Measurements from ENCODE around the gene NPIPB8. TPM values are rescaled to one million over a fixed set of nuclear protein-coding genes. Genes with fewer than 3 reads are reported as not detected.

NPIPB8 gene
- total and polyA plus RNA-seq, 2 of the 13 experiments (the other 11 are each of a cell fraction or from before 2014, with no cell fraction given), result 0.49 to 2.3 TPM

DNA sequence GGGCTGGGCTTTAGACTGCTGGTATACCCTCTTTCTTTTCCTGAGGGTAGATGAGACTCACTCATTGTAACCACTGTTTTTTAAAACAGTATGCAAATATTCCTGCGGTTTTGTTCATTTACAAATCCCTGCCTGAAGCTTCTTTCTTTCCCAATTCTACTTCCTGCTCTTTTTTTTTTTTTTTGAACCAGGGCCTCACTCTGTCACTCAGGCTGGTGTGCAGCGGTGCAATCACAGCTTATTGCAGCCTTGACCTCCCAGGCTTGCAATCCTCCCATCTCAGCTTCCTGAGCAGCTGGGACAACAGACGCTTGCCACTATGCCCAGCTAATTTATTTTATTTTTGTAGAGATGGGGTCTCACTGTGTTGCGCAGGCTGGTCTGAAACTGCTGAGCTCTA, 20.0 kb upstream of the NPIPB8 start (continued):
- no peak for TF ChIP-seq ZNF629 (CRISPR knock-in tag; conservative IDR thresholded peaks at IDR 0.05)
- TF ChIP-seq CENPT (CRISPR knock-in tag; IDR thresholded peaks at IDR 0.05; ENCODE audit: low read depth), result no peak
- TF ChIP-seq KDM5B (CRISPR knock-in tag; IDR thresholded peaks at IDR 0.05; ENCODE audit: borderline replicate concordance), result no peak
- TF ChIP-seq EHMT2 (IDR thresholded peaks at IDR 0.05; ENCODE audit: borderline replicate concordance, low read depth, low read length), result no peak
- no peak for TF ChIP-seq MAFG (CRISPR knock-in tag; IDR thresholded peaks at IDR 0.05)
- no peak for TF ChIP-seq MBD4 (IDR thresholded peaks at IDR 0.05; ENCODE audit: borderline replicate concordance, low read length)
- TF ChIP-seq, protein P1, sequence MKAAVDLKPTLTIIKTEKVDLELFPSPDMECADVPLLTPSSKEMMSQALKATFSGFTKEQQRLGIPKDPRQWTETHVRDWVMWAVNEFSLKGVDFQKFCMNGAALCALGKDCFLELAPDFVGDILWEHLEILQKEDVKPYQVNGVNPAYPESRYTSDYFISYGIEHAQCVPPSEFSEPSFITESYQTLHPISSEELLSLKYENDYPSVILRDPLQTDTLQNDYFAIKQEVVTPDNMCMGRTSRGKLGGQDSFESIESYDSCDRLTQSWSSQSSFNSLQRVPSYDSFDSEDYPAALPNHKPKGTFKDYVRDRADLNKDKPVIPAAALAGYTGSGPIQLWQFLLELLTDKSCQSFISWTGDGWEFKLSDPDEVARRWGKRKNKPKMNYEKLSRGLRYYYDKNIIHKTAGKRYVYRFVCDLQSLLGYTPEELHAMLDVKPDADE (CRISPR knock-in tag; IDR thresholded peaks at IDR 0.05), result no peak
- no peak for TF ChIP-seq MEIS1 (CRISPR knock-in tag; IDR thresholded peaks at IDR 0.05; ENCODE audit: borderline replicate concordance)
- no peak for TF ChIP-seq JUNB (CRISPR knock-in tag; IDR thresholded peaks at IDR 0.05; ENCODE audit: borderline replicate concordance)
- no peak for TF ChIP-seq BRCA1 (CRISPR knock-in tag; IDR thresholded peaks at IDR 0.05)
- TF ChIP-seq ZNF749 (CRISPR knock-in tag; IDR thresholded peaks at IDR 0.05; ENCODE audit: borderline replicate concordance), result no peak
- no peak for TF ChIP-seq ETV6 (CRISPR knock-in tag; conservative IDR thresholded peaks at IDR 0.05)
- TF ChIP-seq ZBTB7A (CRISPR knock-in tag; IDR thresholded peaks at IDR 0.05), result no peak
- TF ChIP-seq, protein P2, sequence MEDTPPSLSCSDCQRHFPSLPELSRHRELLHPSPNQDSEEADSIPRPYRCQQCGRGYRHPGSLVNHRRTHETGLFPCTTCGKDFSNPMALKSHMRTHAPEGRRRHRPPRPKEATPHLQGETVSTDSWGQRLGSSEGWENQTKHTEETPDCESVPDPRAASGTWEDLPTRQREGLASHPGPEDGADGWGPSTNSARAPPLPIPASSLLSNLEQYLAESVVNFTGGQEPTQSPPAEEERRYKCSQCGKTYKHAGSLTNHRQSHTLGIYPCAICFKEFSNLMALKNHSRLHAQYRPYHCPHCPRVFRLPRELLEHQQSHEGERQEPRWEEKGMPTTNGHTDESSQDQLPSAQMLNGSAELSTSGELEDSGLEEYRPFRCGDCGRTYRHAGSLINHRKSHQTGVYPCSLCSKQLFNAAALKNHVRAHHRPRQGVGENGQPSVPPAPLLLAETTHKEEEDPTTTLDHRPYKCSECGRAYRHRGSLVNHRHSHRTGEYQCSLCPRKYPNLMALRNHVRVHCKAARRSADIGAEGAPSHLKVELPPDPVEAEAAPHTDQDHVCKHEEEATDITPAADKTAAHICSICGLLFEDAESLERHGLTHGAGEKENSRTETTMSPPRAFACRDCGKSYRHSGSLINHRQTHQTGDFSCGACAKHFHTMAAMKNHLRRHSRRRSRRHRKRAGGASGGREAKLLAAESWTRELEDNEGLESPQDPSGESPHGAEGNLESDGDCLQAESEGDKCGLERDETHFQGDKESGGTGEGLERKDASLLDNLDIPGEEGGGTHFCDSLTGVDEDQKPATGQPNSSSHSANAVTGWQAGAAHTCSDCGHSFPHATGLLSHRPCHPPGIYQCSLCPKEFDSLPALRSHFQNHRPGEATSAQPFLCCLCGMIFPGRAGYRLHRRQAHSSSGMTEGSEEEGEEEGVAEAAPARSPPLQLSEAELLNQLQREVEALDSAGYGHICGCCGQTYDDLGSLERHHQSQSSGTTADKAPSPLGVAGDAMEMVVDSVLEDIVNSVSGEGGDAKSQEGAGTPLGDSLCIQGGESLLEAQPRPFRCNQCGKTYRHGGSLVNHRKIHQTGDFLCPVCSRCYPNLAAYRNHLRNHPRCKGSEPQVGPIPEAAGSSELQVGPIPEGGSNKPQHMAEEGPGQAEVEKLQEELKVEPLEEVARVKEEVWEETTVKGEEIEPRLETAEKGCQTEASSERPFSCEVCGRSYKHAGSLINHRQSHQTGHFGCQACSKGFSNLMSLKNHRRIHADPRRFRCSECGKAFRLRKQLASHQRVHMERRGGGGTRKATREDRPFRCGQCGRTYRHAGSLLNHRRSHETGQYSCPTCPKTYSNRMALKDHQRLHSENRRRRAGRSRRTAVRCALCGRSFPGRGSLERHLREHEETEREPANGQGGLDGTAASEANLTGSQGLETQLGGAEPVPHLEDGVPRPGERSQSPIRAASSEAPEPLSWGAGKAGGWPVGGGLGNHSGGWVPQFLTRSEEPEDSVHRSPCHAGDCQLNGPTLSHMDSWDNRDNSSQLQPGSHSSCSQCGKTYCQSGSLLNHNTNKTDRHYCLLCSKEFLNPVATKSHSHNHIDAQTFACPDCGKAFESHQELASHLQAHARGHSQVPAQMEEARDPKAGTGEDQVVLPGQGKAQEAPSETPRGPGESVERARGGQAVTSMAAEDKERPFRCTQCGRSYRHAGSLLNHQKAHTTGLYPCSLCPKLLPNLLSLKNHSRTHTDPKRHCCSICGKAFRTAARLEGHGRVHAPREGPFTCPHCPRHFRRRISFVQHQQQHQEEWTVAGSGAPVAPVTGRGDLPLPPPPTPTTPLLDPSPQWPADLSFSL (CRISPR knock-in tag; IDR thresholded peaks at IDR 0.05), result no peak
- no peak for TF ChIP-seq ZNF781 (CRISPR knock-in tag; IDR thresholded peaks at IDR 0.05; ENCODE audit: borderline replicate concordance, not compliant biosample characterization)
- TF ChIP-seq POLR2AphosphoS5 (IDR thresholded peaks at IDR 0.05; ENCODE audit: low read depth, low read length), result no peak
- no peak for TF ChIP-seq REPIN1 (CRISPR knock-in tag; IDR thresholded peaks at IDR 0.05; ENCODE audit: borderline replicate concordance, low read depth)
- TF ChIP-seq SP5 (CRISPR knock-in tag; IDR thresholded peaks at IDR 0.05; ENCODE audit: borderline replicate concordance, low read depth), result 0 out of 2 replicates have a peak, but pooled peaks have one; percentile 20
- TF ChIP-seq KLF6 (CRISPR knock-in tag; IDR thresholded peaks at IDR 0.05), result no peak
- no peak for TF ChIP-seq NCOA5 (CRISPR knock-in tag; IDR thresholded peaks at IDR 0.05)
- no peak for TF ChIP-seq NCOA1 (CRISPR knock-in tag; IDR thresholded peaks at IDR 0.05)
- TF ChIP-seq SALL2 (CRISPR knock-in tag; IDR thresholded peaks at IDR 0.05), result no peak
- no peak for TF ChIP-seq BHLHE40 (IDR thresholded peaks at IDR 0.05; ENCODE audit: low read length)
- no peak for TF ChIP-seq PAX8 (CRISPR knock-in tag; IDR thresholded peaks at IDR 0.05; ENCODE audit: borderline replicate concordance)
- no peak for TF ChIP-seq ZNF136 (CRISPR knock-in tag; IDR thresholded peaks at IDR 0.05; ENCODE audit: low read depth)
- TF ChIP-seq ZNF660 (CRISPR knock-in tag; IDR thresholded peaks at IDR 0.05; ENCODE audit: borderline replicate concordance, low read depth), result no peak

Measured in HepG2 (cell line).